HepG2 (cell line): Measurements from ENCODE around the gene KMT2B. TPM values are rescaled to one million over a fixed set of nuclear protein-coding genes. Genes with fewer than 3 reads are reported as not detected.

Source experiments
- CHCHD3 ChIP-seq: sonication (generic); formaldehyde crosslinking; IDR thresholded peaks from 2 replicates; pipeline ENCODE4 v1.8.0; 2022; ENCODE audit warnings: mild to moderate bottlenecking, missing genetic modification reagents, moderate library complexity
- ETS1 ChIP-seq: sonication (generic); formaldehyde crosslinking; IDR thresholded peaks from 2 replicates; pipeline ENCODE4 v1.4.0; 2020; ENCODE audit warnings: missing genetic modification reagents
- GZF1 ChIP-seq: sonication (generic); formaldehyde crosslinking; IDR thresholded peaks from 2 replicates; pipeline ENCODE4 v1.5.1; 2020; ENCODE audit warnings: mild to moderate bottlenecking, missing genetic modification reagents
- IRF1 ChIP-seq: sonication (generic); formaldehyde crosslinking; IDR thresholded peaks from 2 replicates; pipeline ENCODE4 v1.4.0; 2020; ENCODE audit warnings: low read depth, mild to moderate bottlenecking, missing genetic modification reagents
- MXD4 ChIP-seq: IDR thresholded peaks from 2 replicates; pipeline ENCODE4 v1.6.1; 2016; ENCODE audit warnings: mild to moderate bottlenecking, missing biosample characterization, missing genetic modification reagents
- PRMT3 ChIP-seq: sonication (generic); formaldehyde crosslinking; IDR thresholded peaks from 2 replicates; pipeline ENCODE4 v1.8.1; 2022; ENCODE audit warnings: low read depth, mild to moderate bottlenecking, moderate library complexity, missing genetic modification reagents, borderline replicate concordance
- SNRNP70 ChIP-seq: fragments of 200-400 bp; formaldehyde crosslinking; IDR thresholded peaks from 2 replicates; pipeline ENCODE4 v1.6.1; 2017; ENCODE audit warnings: mild to moderate bottlenecking, low read depth, low read length, moderate library complexity
- STAT6 ChIP-seq: sonication (generic); formaldehyde crosslinking; IDR thresholded peaks from 2 replicates; pipeline ENCODE4 v1.4.0; 2020; ENCODE audit warnings: missing genetic modification reagents, mild to moderate bottlenecking, borderline replicate concordance
- USF2 ChIP-seq, 2 experiments: sonication (generic) in 1 of 2; formaldehyde crosslinking in 1 of 2; IDR thresholded peaks; 2 replicates each; pipeline versions ENCODE4 v1.5.1 to v1.6.1; 2011 to 2020; ENCODE audit warnings: borderline replicate concordance in 1 of 2, low read depth in 1 of 2, low read length in 1 of 2, mild to moderate bottlenecking in 1 of 2, missing genetic modification reagents in 1 of 2, moderate library complexity in 1 of 2
- YY1 ChIP-seq: IDR thresholded peaks from 2 replicates; pipeline ENCODE4 v1.6.1; 2011; ENCODE audit warnings: low read length, low read depth, moderate library complexity, mild to moderate bottlenecking; ENCODE audit not compliant: insufficient read depth, insufficient replicate concordance
- ZBTB46 ChIP-seq: sonication (generic); formaldehyde crosslinking; IDR thresholded peaks from 2 replicates; pipeline ENCODE4 v1.4.0; 2020; ENCODE audit warnings: mild to moderate bottlenecking, missing genetic modification reagents, borderline replicate concordance
- ZFP37 ChIP-seq: sonication (generic); formaldehyde crosslinking; IDR thresholded peaks from 2 replicates; pipeline ENCODE4 v1.4.0; 2020; ENCODE audit warnings: missing genetic modification reagents, borderline replicate concordance
- ZNF234 ChIP-seq: sonication (generic); formaldehyde crosslinking; conservative IDR thresholded peaks from 2 replicates; pipeline ENCODE4 v1.5.1; 2020; ENCODE audit warnings: mild to moderate bottlenecking, missing genetic modification reagents
- ZNF276 ChIP-seq: sonication (generic); formaldehyde crosslinking; IDR thresholded peaks from 2 replicates; pipeline ENCODE4 v1.4.0; 2020; ENCODE audit warnings: mild to moderate bottlenecking, low read depth, missing genetic modification reagents
- ZNF446 ChIP-seq: sonication (generic); formaldehyde crosslinking; IDR thresholded peaks from 2 replicates; pipeline ENCODE4 v1.5.0; 2020; ENCODE audit warnings: mild to moderate bottlenecking, missing genetic modification reagents
- ZNF501 ChIP-seq: sonication (generic); formaldehyde crosslinking; IDR thresholded peaks from 2 replicates; pipeline ENCODE4 v1.5.1; 2020; ENCODE audit warnings: mild to moderate bottlenecking, moderate library complexity, missing genetic modification reagents
- ZNF552 ChIP-seq: sonication (generic); formaldehyde crosslinking; IDR thresholded peaks from 2 replicates; pipeline ENCODE4 v1.9.0; 2022; ENCODE audit warnings: missing genetic modification reagents, mild to moderate bottlenecking, borderline replicate concordance
- polyA plus RNA-seq, 8 experiments: library from polyadenylated mRNA; depleted of rRNA in 3 of 8; stranded (reverse) in 7 of 8; unstranded in 1 of 8; fragments of >200 nt; fragmentation: Illumina TruSeq in 4 of 8; extraction: Trizol in 4 of 8; gene quantifications; 2 replicates each; pipeline versions ENCODE4 v1.2.1 to v1.2.3, GENCODE V29; 2011 to 2016; ENCODE audit warnings: low read depth in 4 of 8, missing spikeins in 1 of 8, mixed read lengths in 1 of 8; ENCODE audit not compliant: insufficient read depth in 1 of 8
- total RNA-seq, 5 experiments: library from RNA; depleted of rRNA; stranded (reverse); fragments of >200 nt; fragmentation: Illumina TruSeq; extraction: Trizol; gene quantifications; 2 replicates each; pipeline ENCODE4 v1.2.3, GENCODE V29; 2016; ENCODE audit warnings: low read depth in 1 of 5

KMT2B gene
- total and polyA plus RNA-seq, 2 of the 13 experiments (the other 11 are each of a cell fraction or from before 2014, with no cell fraction given) = 6.2 to 16.9 TPM

GRCh38 chr19:35745328-35746086, 27.7 kb downstream of the KMT2B start, which contains the start of the genes PSENEN and U2AF1L4 (continued):
- TF ChIP-seq USF2 (IDR thresholded peaks at IDR 0.05; ENCODE audit: low read depth, low read length) = no peak
- TF ChIP-seq USF2 (CRISPR knock-in tag; IDR thresholded peaks at IDR 0.05; ENCODE audit: borderline replicate concordance) = no peak
- no peak for TF ChIP-seq ZNF234 (CRISPR knock-in tag)
- no peak for TF ChIP-seq SNRNP70
- no peak for TF ChIP-seq GZF1 (CRISPR knock-in tag)
- TF ChIP-seq ZNF446 (CRISPR knock-in tag) = no peak
- TF ChIP-seq YY1 = peak; percentile 90
- no peak for TF ChIP-seq ZNF276 (CRISPR knock-in tag)
- TF ChIP-seq PRMT3 (CRISPR knock-in tag) = no peak
- no peak for TF ChIP-seq ZFP37 (CRISPR knock-in tag)
- no peak for TF ChIP-seq ZBTB46 (CRISPR knock-in tag)
- TF ChIP-seq MXD4 (CRISPR knock-in tag) = no peak
- TF ChIP-seq ETS1 (CRISPR knock-in tag) = no peak
- TF ChIP-seq ZNF501 (CRISPR knock-in tag) = peak; percentile 64
- no peak for TF ChIP-seq STAT6 (CRISPR knock-in tag)
- no peak for TF ChIP-seq IRF1 (CRISPR knock-in tag)
- no peak for TF ChIP-seq ZNF552 (CRISPR knock-in tag)
- no peak for TF ChIP-seq CHCHD3
